Neural crest cell (in vitro differentiated cells): ENCODE data around the gene NFATC1. TPM values are rescaled to one million over a fixed set of nuclear protein-coding genes. Genes with fewer than 3 reads are reported as not detected.

ENCODE experiments used
- DNase-seq: peaks from one replicate; pipeline ENCODE4 v3.0.0; 2021; ENCODE audit warnings: low read depth, mixed read lengths, low spot score
- H3K27ac Mint-ChIP-seq: one replicate; pipeline ENCODE4 v1.8.0; 2021; ENCODE audit warnings: mild to moderate bottlenecking, mixed read lengths; ENCODE audit not compliant: unreplicated experiment
- H3K27me3 Mint-ChIP-seq: 2 replicates; pipeline ENCODE4 v1.8.0; 2021; ENCODE audit warnings: low read depth, mild to moderate bottlenecking, mixed read lengths
- H3K36me3 Mint-ChIP-seq: 2 replicates; pipeline ENCODE4 v1.8.0; 2021; ENCODE audit warnings: low read depth, mild to moderate bottlenecking, mixed read lengths
- H3K4me1 Mint-ChIP-seq: 2 replicates; pipeline ENCODE4 v1.8.0; 2021; ENCODE audit warnings: mixed read lengths
- H3K4me3 Mint-ChIP-seq: one replicate; pipeline ENCODE4 v1.8.0; 2021; ENCODE audit warnings: mild to moderate bottlenecking, mixed read lengths
- H3K9me3 Mint-ChIP-seq: 2 replicates; pipeline ENCODE4 v1.8.0; 2021; ENCODE audit warnings: mixed read lengths
- total RNA-seq: library from RNA; stranded (reverse); gene quantifications from 2 replicates; pipeline ENCODE4 v1.2.1, GENCODE V29; 2021
- TF ChIP-seq, protein P1 (sequence below): fragments of 200-600 bp; sonication (generic); conservative IDR thresholded peaks from 2 replicates; pipeline ENCODE4 v1.5.0; 2021; ENCODE audit warnings: antibody characterized with exemption, mild to moderate bottlenecking

Gene NFATC1
- total RNA-seq, 1 donor from 2014 or later = 2.4 TPM

GRCh38 chr18:79483971-79484491, 88.3 kb downstream of the NFATC1 start:
- no peaks in the 10 kb centered on the region for H3K36me3 Mint-ChIP-seq
- no peak overlapping the region for H3K27ac Mint-ChIP-seq
- no peaks in the 10 kb centered on the region for H3K27me3 Mint-ChIP-seq
- H3K9me3 Mint-ChIP-seq = no peaks in the 10 kb centered on the region
- H3K4me1 Mint-ChIP-seq = peaks cover 10% of the 10 kb centered on the region
- H3K4me3 Mint-ChIP-seq = no peak overlapping the region
- DNase-seq = no peak
- TF ChIP-seq, protein P1, sequence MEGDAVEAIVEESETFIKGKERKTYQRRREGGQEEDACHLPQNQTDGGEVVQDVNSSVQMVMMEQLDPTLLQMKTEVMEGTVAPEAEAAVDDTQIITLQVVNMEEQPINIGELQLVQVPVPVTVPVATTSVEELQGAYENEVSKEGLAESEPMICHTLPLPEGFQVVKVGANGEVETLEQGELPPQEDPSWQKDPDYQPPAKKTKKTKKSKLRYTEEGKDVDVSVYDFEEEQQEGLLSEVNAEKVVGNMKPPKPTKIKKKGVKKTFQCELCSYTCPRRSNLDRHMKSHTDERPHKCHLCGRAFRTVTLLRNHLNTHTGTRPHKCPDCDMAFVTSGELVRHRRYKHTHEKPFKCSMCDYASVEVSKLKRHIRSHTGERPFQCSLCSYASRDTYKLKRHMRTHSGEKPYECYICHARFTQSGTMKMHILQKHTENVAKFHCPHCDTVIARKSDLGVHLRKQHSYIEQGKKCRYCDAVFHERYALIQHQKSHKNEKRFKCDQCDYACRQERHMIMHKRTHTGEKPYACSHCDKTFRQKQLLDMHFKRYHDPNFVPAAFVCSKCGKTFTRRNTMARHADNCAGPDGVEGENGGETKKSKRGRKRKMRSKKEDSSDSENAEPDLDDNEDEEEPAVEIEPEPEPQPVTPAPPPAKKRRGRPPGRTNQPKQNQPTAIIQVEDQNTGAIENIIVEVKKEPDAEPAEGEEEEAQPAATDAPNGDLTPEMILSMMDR = no peak

- Mint-ChIP-seq H3K9me3 (no peaks in the 10 kb centered on the region), H3K4me3 (no peak overlapping the region), H3K27ac (no peak overlapping the region), H3K4me1 (peaks cover 5% of the 10 kb centered on the region), H3K27me3 (no peaks in the 10 kb centered on the region), H3K36me3 (no peaks in the 10 kb centered on the region)
- TF ChIP-seq, protein P1 = no peak
- DNase-seq = no peak
Observed at GRCh38 chr18:79484661-79485621, 89.2 kb downstream of the NFATC1 start.

DNA sequence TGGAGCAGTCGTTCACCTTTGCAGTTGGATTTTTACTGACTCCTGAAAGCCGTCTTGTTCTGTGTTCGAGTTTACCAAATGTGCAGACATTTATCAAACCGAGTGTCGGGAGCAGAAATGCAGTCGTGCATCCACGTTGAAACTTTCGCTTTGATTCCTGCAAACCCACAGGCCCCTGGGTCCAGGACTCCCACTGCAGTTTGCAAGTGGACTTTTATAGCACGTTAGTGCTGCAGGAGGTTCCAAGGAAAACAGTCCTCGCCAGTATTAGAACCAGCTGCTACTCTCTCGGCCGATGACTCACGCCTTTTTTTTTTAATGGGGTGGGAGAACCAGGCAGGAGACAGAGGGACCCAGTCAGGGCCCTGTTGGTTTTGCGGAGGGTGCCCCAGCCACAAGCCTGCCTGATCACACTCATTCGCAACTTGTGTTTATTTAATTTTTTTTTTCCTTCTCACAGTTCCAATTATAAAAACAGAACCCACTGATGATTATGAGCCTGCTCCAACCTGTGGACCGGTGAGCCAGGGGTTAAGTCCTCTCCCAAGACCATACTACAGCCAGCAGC, 90.1 kb downstream of the NFATC1 start:
- no peak for DNase-seq
- Mint-ChIP-seq H3K36me3 (no peaks in the 10 kb centered on the region), H3K27me3 (no peaks in the 10 kb centered on the region), H3K4me1 (peaks cover 5% of the 10 kb centered on the region), H3K27ac (no peak overlapping the region), H3K4me3 (no peak overlapping the region), H3K9me3 (no peaks in the 10 kb centered on the region)
- TF ChIP-seq, protein P1 = no peak

GRCh38 chr18:79486356-79487182, 90.8 kb downstream of the NFATC1 start:
- TF ChIP-seq, protein P1 = no peak
- Mint-ChIP-seq H3K36me3 (peaks cover 3% of the 10 kb centered on the region), H3K27ac (no peak overlapping the region), H3K4me1 (peaks cover 8% of the 10 kb centered on the region), H3K4me3 (no peak overlapping the region), H3K27me3 (no peaks in the 10 kb centered on the region), H3K9me3 (peaks cover 2% of the 10 kb centered on the region)
- no peak for DNase-seq

GRCh38 chr18:79487183-79487800, 91.6 kb downstream of the NFATC1 start:
- Mint-ChIP-seq H3K9me3 (peaks cover 2% of the 10 kb centered on the region), H3K27ac (no peak overlapping the region), H3K27me3 (no peaks in the 10 kb centered on the region), H3K4me1 (peaks cover 8% of the 10 kb centered on the region), H3K4me3 (no peak overlapping the region), H3K36me3 (peaks cover 3% of the 10 kb centered on the region)
- TF ChIP-seq, protein P1 = no peak
- DNase-seq = no peak
